Measurements from ENCODE around the gene WNT11.

Gene WNT11

GRCh38 chr11:76243957-76244285 is 37.6 kb upstream of the WNT11 start:
- Histone ChIP-seq H3K9me3 (ENCODE audit: control insufficient read depth, insufficient read depth, low read length) (no peaks in the 10 kb centered on the region), H3K4me1 (ENCODE audit: control insufficient read depth, low read length) (no peaks in the 10 kb centered on the region), H3K4me3 (ENCODE audit: low read length) (no peak overlapping the region), H3K36me3 (ENCODE audit: control insufficient read depth, low read length) (no peaks in the 10 kb centered on the region), H3K4me2 (ENCODE audit: low read length) (no peak overlapping the region), H3K79me2 (ENCODE audit: control insufficient read depth, low read length) (no peaks in the 10 kb centered on the region), H3F3A (ENCODE audit: control insufficient read depth, insufficient read depth) (no peaks in the 10 kb centered on the region), H3K9me2 (replicated peaks; ENCODE audit: control insufficient read depth, low read length) (no peaks in the 10 kb centered on the region), H4K20me1 (ENCODE audit: control insufficient read depth, insufficient read depth, low read depth, low read length) (no peaks in the 10 kb centered on the region), H3K27me3 (ENCODE audit: control insufficient read depth, low read length) (no peaks in the 10 kb centered on the region), H3K27ac (ENCODE audit: low read depth, low read length) (no peak overlapping the region)
- TF ChIP-seq EZH2phosphoT487 (IDR thresholded peaks at IDR 0.05; ENCODE audit: borderline replicate concordance, low read length): no peak
- no peak for TF ChIP-seq CTCF (IDR thresholded peaks at IDR 0.05; ENCODE audit: low read depth, low read length, poor library complexity, severe bottlenecking)

GRCh38 chr11:76243193-76243956 is 37.1 kb upstream of the WNT11 start:
- no peak overlapping the region for H3K27ac ChIP-seq (ENCODE audit: low read depth, low read length)
- no peaks in the 10 kb centered on the region for H4K20me1 ChIP-seq (ENCODE audit: control insufficient read depth, insufficient read depth, low read depth, low read length)
- H3K9me3 ChIP-seq (ENCODE audit: control insufficient read depth, insufficient read depth, low read length): no peaks in the 10 kb centered on the region
- H3K4me1 ChIP-seq (ENCODE audit: control insufficient read depth, low read length): no peaks in the 10 kb centered on the region
- no peak overlapping the region for H3K4me3 ChIP-seq (ENCODE audit: low read length)
- no peaks in the 10 kb centered on the region for H3K36me3 ChIP-seq (ENCODE audit: control insufficient read depth, low read length)
- no peaks in the 10 kb centered on the region for H3F3A ChIP-seq (ENCODE audit: control insufficient read depth, insufficient read depth)
- no peak overlapping the region for H3K4me2 ChIP-seq (ENCODE audit: low read length)
- H3K79me2 ChIP-seq (ENCODE audit: control insufficient read depth, low read length): no peaks in the 10 kb centered on the region
- TF ChIP-seq EZH2phosphoT487 (IDR thresholded peaks at IDR 0.05; ENCODE audit: borderline replicate concordance, low read length): no peak
- no peak for TF ChIP-seq CTCF (IDR thresholded peaks at IDR 0.05; ENCODE audit: low read depth, low read length, poor library complexity, severe bottlenecking)
- H3K27me3 ChIP-seq (ENCODE audit: control insufficient read depth, low read length): no peaks in the 10 kb centered on the region
- H3K9me2 ChIP-seq (replicated peaks; ENCODE audit: control insufficient read depth, low read length): no peaks in the 10 kb centered on the region

- H3K36me3 ChIP-seq (ENCODE audit: control insufficient read depth, low read length): no peaks in the 10 kb centered on the region
- no peak overlapping the region for H3K4me3 ChIP-seq (ENCODE audit: low read length)
- H3K9me2 ChIP-seq (replicated peaks; ENCODE audit: control insufficient read depth, low read length): no peaks in the 10 kb centered on the region
- no peaks in the 10 kb centered on the region for H4K20me1 ChIP-seq (ENCODE audit: control insufficient read depth, insufficient read depth, low read depth, low read length)
- no peak overlapping the region for H3K4me2 ChIP-seq (ENCODE audit: low read length)
- H3K9me3 ChIP-seq (ENCODE audit: control insufficient read depth, insufficient read depth, low read length): no peaks in the 10 kb centered on the region
- TF ChIP-seq CTCF (IDR thresholded peaks at IDR 0.05; ENCODE audit: low read depth, low read length, poor library complexity, severe bottlenecking): no peak
- TF ChIP-seq EZH2phosphoT487 (IDR thresholded peaks at IDR 0.05; ENCODE audit: borderline replicate concordance, low read length): no peak
- no peaks in the 10 kb centered on the region for H3F3A ChIP-seq (ENCODE audit: control insufficient read depth, insufficient read depth)
- no peaks in the 10 kb centered on the region for H3K27me3 ChIP-seq (ENCODE audit: control insufficient read depth, low read length)
- H3K79me2 ChIP-seq (ENCODE audit: control insufficient read depth, low read length): no peaks in the 10 kb centered on the region
- no peak overlapping the region for H3K27ac ChIP-seq (ENCODE audit: low read depth, low read length)
- H3K4me1 ChIP-seq (ENCODE audit: control insufficient read depth, low read length): peaks cover 7% of the 10 kb centered on the region
These were observed 35.9 kb upstream of the WNT11 start for GRCh38 chr11:76242004-76242779.

Data from DOHH2 (cell line).